ENCODE data around the gene PRIM2.

DNA sequence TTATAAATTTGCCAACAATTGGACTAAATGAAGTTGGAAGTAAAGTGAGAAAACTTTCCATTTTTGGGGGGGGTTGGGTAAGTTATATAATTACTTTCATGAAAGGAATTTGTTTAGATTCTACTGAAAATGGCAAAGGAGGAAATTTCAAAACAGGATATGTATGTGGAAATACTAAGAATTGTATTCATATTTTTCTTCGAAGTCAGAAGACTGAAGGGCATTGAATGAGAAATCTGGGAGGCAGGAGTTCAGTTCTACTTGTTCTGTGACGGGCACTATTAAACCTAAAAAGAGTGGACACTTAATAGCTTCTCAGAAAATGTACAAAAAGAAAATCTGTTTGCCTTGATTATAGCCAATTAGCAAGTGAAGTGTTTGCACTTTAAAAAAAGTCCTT is 114.7 kb downstream of the PRIM2 start:
- TF ChIP-seq KDM1A (IDR thresholded peaks at IDR 0.05; ENCODE audit: borderline replicate concordance, low read length): no peak
- no peak for TF ChIP-seq ZNF274 (IDR thresholded peaks at IDR 0.05; ENCODE audit: borderline replicate concordance, extremely low read depth, low read length)
- TF ChIP-seq, protein P1, sequence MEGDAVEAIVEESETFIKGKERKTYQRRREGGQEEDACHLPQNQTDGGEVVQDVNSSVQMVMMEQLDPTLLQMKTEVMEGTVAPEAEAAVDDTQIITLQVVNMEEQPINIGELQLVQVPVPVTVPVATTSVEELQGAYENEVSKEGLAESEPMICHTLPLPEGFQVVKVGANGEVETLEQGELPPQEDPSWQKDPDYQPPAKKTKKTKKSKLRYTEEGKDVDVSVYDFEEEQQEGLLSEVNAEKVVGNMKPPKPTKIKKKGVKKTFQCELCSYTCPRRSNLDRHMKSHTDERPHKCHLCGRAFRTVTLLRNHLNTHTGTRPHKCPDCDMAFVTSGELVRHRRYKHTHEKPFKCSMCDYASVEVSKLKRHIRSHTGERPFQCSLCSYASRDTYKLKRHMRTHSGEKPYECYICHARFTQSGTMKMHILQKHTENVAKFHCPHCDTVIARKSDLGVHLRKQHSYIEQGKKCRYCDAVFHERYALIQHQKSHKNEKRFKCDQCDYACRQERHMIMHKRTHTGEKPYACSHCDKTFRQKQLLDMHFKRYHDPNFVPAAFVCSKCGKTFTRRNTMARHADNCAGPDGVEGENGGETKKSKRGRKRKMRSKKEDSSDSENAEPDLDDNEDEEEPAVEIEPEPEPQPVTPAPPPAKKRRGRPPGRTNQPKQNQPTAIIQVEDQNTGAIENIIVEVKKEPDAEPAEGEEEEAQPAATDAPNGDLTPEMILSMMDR (IDR thresholded peaks at IDR 0.05; ENCODE audit: control extremely low read depth in 1 of 3, insufficient read depth in 1 of 3, low read depth in 1 of 3, low read length in 3 of 3): no peak
- no peak for TF ChIP-seq GABPA (IDR thresholded peaks at IDR 0.05; ENCODE audit: borderline replicate concordance, insufficient read depth, low read length)
- no peak for TF ChIP-seq HDAC2 (IDR thresholded peaks at IDR 0.05; ENCODE audit: borderline replicate concordance in 1 of 2, low read depth in 2 of 2, low read length in 2 of 2)
- TF ChIP-seq, protein P2, sequence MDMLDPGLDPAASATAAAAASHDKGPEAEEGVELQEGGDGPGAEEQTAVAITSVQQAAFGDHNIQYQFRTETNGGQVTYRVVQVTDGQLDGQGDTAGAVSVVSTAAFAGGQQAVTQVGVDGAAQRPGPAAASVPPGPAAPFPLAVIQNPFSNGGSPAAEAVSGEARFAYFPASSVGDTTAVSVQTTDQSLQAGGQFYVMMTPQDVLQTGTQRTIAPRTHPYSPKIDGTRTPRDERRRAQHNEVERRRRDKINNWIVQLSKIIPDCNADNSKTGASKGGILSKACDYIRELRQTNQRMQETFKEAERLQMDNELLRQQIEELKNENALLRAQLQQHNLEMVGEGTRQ (IDR thresholded peaks at IDR 0.05; ENCODE audit: low read length): no peak
- no peak for TF ChIP-seq SIX5 (IDR thresholded peaks at IDR 0.05; ENCODE audit: low read depth, low read length)
- TF ChIP-seq POLR2A (IDR thresholded peaks at IDR 0.05; ENCODE audit: control extremely low read depth in 1 of 2, low read depth in 2 of 2, low read length in 2 of 2): no peak
- no peak for TF ChIP-seq SP1 (IDR thresholded peaks at IDR 0.05; ENCODE audit: low read depth, low read length)
- TF ChIP-seq EZH2 (IDR thresholded peaks at IDR 0.05; ENCODE audit: low read depth, low read length, severe bottlenecking): no peak
- no peak for TF ChIP-seq EP300 (IDR thresholded peaks at IDR 0.05; ENCODE audit: borderline replicate concordance in 1 of 2, low read depth in 2 of 2, low read length in 2 of 2)
- TF ChIP-seq BRCA1 (IDR thresholded peaks at IDR 0.05; ENCODE audit: low read depth, low read length): no peak
- TF ChIP-seq SUZ12 (IDR thresholded peaks at IDR 0.05; ENCODE audit: low read length): no peak
- TF ChIP-seq SIN3A (conservative IDR thresholded peaks at IDR 0.05 in 1 of 2, IDR thresholded peaks at IDR 0.05 in 1 of 2; ENCODE audit: low read depth in 1 of 2, low read length in 2 of 2): no peak

Data from H1 (cell line).